Fibroblast of skin of left biceps (primary cell): ENCODE measurements around the gene MGAT4A.

Experiments used
- DNase-seq, 2 experiments: peaks; one replicate each; pipeline ENCODE4 v3.0.0-alpha.2; 2013; ENCODE audit warnings: low read depth in 2 of 2

MGAT4A gene

DNA sequence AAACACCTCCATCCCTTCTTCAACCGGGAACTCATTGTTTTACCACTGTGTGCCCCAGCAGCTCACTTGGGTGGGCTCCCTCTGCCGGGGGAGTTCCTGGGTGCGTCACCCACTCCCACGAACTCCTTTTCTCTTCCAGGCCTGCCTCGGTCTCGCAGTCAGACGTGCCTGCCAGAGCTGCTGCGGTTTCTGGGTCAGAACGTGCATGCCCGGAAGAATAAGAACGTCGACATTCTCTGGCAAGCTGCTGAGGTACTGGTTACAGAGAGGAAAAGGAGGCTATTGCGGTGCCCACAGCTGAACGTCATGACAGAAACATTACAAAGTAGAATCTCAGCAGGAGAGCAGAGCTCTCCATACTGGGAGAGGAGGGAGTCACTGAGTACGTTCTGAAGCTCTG, 158.3 kb downstream of the MGAT4A start:
- no peak for DNase-seq

DNA sequence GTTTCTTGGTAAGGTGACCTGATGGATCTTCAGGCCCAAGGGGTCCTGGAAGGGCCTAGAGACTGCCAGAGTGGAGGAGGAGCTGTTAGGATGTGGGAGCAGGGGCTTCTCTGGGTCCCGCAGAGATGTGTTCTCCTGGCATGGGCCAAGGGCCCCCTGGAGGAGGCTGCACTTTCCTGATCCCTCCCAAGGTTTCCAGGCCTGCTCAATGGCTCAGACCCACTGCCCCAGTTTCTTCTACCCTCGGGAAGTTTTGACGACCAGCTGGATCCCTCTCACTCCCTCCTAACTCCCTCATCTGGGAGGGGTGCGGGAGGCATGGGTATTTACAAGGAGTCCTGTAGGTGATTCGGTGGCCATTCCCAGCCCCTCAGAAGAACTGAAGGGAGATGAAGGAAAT, 158.7 kb downstream of the MGAT4A start:
- DNase-seq: no peak

DNA sequence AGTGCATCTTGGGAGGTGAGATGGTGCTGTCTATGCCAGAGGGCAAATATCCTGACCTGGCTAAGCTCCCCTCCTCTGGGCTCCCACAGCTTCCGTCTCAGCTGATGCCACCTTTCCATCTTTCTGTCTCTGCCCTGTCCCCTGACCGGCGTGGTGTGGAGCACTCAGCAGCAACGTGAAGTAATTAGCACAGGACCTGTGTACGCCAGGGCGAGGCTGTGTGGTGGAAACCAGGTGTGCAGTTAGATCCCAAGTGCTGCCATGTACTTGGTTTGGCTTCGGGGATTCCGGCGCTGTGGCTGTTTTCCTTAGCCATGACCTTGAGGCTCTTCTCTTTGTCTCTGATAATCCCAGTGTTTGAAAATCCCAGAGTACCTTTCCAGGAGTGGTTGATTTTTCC, 159.1 kb downstream of the MGAT4A start:
- no peak for DNase-seq

DNA sequence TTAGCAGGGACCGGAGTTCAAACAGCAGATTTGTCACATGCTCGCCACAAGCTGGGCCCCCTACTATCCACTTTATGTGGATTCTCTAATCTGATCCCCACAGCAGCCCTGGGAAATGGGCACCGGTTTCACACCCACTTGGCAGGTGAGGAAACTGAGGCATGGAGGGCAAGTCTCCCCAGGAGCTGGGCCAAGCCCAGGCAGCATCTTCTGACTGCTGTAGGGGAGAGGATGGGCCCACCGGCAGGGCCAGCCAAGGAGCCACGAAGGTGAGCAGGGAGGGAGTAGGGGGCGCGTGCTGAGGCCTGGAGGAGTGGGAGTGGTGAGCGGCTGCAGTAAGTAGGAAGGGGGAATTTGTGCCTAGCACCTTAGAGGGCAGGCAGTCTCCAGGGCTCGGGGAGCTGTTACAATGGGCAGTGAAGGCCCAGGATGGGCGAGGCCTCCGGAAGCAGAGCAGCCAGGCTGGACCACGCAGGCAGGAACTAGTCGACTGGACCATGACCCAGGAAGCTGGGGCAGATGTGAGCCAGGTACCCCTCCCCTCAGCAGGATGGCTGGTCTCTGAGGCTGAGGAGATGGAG, 159.7 kb downstream of the MGAT4A start:
- no peak for DNase-seq

DNA sequence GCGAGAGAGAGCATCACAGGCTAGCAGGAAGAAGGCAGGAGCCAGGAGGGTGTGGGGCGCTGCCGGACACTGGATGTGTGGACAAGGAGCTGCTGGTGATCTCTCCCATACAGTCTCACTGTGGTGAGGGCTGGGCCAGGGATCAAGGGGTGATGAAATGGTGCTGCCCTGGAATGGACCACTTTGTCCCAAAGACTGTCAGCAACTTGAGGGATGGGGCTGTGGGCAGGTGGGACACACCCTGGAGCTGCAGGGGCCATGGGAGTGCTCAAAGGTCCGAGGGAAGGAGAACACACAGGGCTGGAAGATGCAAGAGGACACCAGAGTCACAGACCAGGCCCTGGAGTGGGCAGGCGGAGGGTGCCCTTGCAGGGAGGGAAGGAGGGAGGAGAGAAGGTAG, 160.6 kb downstream of the MGAT4A start:
- DNase-seq: no peak

DNA sequence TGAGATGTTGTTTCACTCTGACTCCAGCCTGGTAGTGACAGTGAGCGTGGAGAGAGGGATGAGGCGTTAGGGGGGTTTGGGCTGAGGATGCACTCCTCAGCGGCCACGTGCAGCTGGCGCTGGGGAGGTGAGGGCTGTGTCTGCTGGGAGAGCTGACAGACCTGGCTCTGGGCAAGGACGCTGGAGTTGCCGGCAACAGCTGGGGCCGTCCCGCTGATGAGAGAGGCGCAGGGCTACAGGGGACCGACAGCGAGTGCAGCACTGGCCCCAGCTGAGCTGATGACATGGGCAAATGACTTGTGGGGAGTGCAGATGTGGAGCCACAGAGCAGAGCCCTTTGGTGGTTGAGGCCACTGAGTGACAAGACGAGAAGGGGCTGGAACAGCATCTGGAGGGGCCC, 161.0 kb downstream of the MGAT4A start:
- DNase-seq: no peak

DNA sequence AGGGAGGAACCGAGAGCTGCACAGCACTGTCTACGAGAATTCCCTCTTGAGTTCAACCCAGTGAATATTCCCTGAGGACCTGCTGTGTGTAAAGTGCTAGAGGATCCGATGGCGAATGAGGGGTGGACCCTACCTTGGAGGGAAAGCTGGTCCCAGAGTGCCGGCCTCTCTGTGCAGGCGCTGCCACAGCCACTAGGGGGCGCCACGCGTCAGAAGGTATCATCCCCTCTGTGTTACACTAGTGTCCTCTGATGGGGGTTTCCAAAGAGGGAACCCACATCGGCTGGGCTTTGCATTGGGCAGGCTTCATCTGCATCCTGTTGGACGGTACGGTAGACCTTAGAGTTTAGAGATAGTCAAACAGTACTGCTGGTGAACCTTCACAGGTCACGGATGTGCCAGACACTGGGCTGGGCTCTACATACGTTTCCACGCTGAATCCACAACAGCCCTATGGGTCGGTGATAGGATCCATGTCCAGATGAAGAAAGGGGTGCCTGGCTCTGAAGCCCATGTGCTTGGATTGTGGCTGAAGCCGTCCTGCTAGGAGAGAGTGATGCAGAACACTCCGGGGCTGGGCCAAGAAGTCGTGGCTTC, 161.6 kb downstream of the MGAT4A start:
- no peak for DNase-seq
